Lung (tissue), 10 donors: ENCODE data around the gene RNU1-4. TPM values are rescaled to one million over a fixed set of nuclear protein-coding genes. Genes with fewer than 3 reads are reported as not detected.
"Not testable (repeated sequence)": the region's sequence is repeated elsewhere in the genome, so short reads cannot be mapped to it uniquely, and the experiment has no call there.

Source experiments
- ATAC-seq: fragments of 200-7000 bp; cut with Tn5 transposase; one replicate; pipeline ENCODE4 v1.9.1; 2020; ENCODE audit warnings: moderate number of reproducible peaks; ENCODE audit not compliant: insufficient read depth, low FRiP score
- DNase-seq, 3 donors: peaks; one replicate each; pipeline ENCODE4 v3.0.0-alpha.2; 2013 to 2017
- H3K27ac ChIP-seq, 2 donors: one replicate each; pipeline ENCODE4 v1.5.1; 2013; ENCODE audit warnings: mild to moderate bottlenecking in 2 of 2, moderate library complexity in 2 of 2, control low read depth in 1 of 2, inconsistent platforms in 1 of 2, low read depth in 1 of 2, low read length in 1 of 2
- H3K27me3 ChIP-seq, 3 donors: one replicate each; pipeline ENCODE4 v1.5.1; 2013; ENCODE audit warnings: low read length in 2 of 3; ENCODE audit not compliant: control insufficient read depth in 3 of 3, insufficient read depth in 3 of 3
- H3K36me3 ChIP-seq, 4 donors: one replicate each; pipeline ENCODE4 v1.5.1; 2013; ENCODE audit warnings: low read length in 4 of 4, mild to moderate bottlenecking in 1 of 4, moderate library complexity in 1 of 4; ENCODE audit not compliant: control insufficient read depth in 4 of 4, insufficient read depth in 4 of 4
- H3K4me1 ChIP-seq, 5 donors: one replicate each; pipeline ENCODE4 v1.5.1; 2013; ENCODE audit warnings: low read length in 5 of 5, mild to moderate bottlenecking in 2 of 5, moderate library complexity in 1 of 5; ENCODE audit not compliant: control insufficient read depth in 5 of 5, insufficient read depth in 5 of 5
- H3K4me3 ChIP-seq: one replicate; pipeline ENCODE4 v1.5.1; 2013; ENCODE audit warnings: mild to moderate bottlenecking, control low read depth, moderate library complexity
- H3K9ac ChIP-seq, 2 donors: one replicate each; pipeline ENCODE4 v1.5.1; 2013; ENCODE audit warnings: low read length in 2 of 2, control low read depth in 1 of 2; ENCODE audit not compliant: insufficient read depth in 1 of 2
- H3K9me3 ChIP-seq, 4 donors: one replicate each; pipeline ENCODE4 v1.5.1; 2013; ENCODE audit warnings: low read length in 3 of 4, mild to moderate bottlenecking in 1 of 4, moderate library complexity in 1 of 4; ENCODE audit not compliant: control insufficient read depth in 4 of 4, insufficient read depth in 3 of 4
- WGBS, 2 donors: extraction: QIAGEN DNeasy Blood & Tissue Kit; methylation state at CpG; one replicate each; pipeline ENCODE4 v1.1.7; 2013; 5-methylcytosine and 5-hydroxymethylcytosine counted together
- polyA plus RNA-seq, 2 donors: library from polyadenylated mRNA; stranded (reverse); fragments of 200-250 nt; gene quantifications; one replicate each; pipeline ENCODE4 v1.2.1, GENCODE V29; 2013
- total RNA-seq, 2 donors: library from RNA; depleted of rRNA in 1 of 2; stranded (reverse); fragments of >200 nt in 1 of 2; gene quantifications; one replicate each; pipeline ENCODE4 v1.2.1, GENCODE V29; 2014 to 2021
- donor health status: Bipolar disorder and iron deficiency.
- donor health status: healthy.
- donor health status: DM: yes; HTN: yes; CAD: no.

Gene RNU1-4
- total and polyA plus RNA-seq, 4 donors: under 0.01 to 3,134 TPM; not detected in 2

GRCh38 chr1:16777821-16778220 lies 37.5 kb downstream of the RNU1-4 start:
- not testable (repeated sequence) for H3K4me1 ChIP-seq, DNase-seq, ATAC-seq, H3K9me3 ChIP-seq, H3K4me3 ChIP-seq, H3K27me3 ChIP-seq, H3K36me3 ChIP-seq, H3K9ac ChIP-seq, H3K27ac ChIP-seq
- 92 to 94% methylated on average over 4 of the region's 4 CpGs for WGBS, 2 donors

- DNase-seq: peak in 1 of 3 donors; percentile 9
- not testable (repeated sequence) for H3K9me3 ChIP-seq
- 81 to 84% methylated on average over 5 of the region's 5 CpGs for WGBS, 2 donors
Measured at GRCh38 chr1:16779525-16779924, 39.2 kb downstream of the RNU1-4 start.

DNA sequence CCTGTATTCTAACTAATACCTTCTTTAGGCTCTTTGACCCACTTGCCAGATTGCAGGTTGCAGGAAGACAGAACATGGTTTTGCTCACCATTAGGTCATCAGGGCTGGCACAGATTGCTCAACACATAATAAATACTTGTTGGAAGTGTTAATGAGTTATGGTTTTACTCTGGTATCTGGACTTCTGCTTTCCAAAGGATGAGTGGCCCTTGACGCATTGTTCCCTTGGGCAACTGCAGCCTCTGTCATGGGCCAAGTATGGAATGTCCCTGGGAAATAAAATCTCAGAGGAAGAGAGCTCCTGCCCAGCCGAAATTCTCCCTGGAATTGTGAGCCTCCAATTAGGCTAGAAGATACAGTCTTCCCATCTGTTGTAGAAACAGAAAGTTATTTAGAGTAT lies 40.7 kb downstream of the RNU1-4 start:
- ATAC-seq: peak; percentile 76
- no CpG with 5 or more reads among the region's 2 CpGs for WGBS, 2 donors
- not testable (repeated sequence) for H3K36me3 ChIP-seq, H3K4me1 ChIP-seq, H3K27me3 ChIP-seq, H3K4me3 ChIP-seq, H3K9me3 ChIP-seq, H3K27ac ChIP-seq, H3K9ac ChIP-seq, DNase-seq

More at GRCh38 chr1:16779525-16779924, 39.2 kb downstream of the RNU1-4 start:
- not testable (repeated sequence) for H3K9ac ChIP-seq, H3K4me3 ChIP-seq, H3K27ac ChIP-seq, H3K27me3 ChIP-seq, ATAC-seq, H3K4me1 ChIP-seq, H3K36me3 ChIP-seq

DNA sequence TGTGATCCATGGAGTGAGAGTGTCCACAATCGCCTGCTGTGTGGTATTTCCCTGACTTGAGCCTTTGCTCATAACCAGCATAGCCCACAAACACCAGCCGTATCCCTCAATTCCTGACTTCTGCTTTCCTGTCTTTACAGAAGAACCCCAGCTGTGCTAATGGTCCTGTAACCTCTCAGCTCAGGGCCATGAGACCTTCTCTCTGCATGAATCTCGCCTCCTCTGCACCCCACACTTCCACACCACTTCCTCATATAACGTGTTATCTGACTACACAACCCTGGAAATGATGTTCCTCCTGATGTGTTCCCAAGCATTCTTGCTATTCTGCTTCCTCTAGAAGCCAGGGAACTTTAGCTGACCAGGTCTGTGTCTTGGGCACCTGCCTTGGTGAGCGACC lies 41.3 kb downstream of the RNU1-4 start:
- not testable (repeated sequence) for H3K4me3 ChIP-seq

DNA sequence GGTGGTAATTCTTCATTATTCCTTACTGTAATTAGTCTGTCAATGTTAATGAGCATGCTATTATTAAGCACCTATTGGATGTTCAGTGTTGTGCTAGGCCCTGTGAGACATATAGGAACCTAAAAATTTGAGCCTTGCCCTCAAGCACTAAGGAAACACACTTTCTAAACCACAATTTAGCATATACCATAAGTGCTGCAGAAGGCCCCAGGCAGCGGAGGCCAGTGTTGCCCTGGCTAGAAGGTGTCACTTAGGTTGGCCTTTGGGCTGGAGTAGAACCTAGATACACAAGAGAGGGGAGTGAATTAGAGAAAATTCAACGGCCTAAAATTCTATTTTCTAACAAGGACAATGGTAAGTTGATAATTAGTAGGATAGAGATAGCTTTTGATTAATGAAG lies 44.6 kb downstream of the RNU1-4 start:
- H3K9ac ChIP-seq, H3K9me3 ChIP-seq, H3K36me3 ChIP-seq, DNase-seq, H3K4me3 ChIP-seq, ATAC-seq, H3K27me3 ChIP-seq, H3K27ac ChIP-seq, H3K4me1 ChIP-seq: not testable (repeated sequence)
- WGBS, 2 donors: no CpG with 5 or more reads among the region's 2 CpGs

More for the DNA sequence above, 41.3 kb downstream of the RNU1-4 start:
- not testable (repeated sequence) for H3K27ac ChIP-seq, H3K9ac ChIP-seq, H3K4me1 ChIP-seq, H3K27me3 ChIP-seq, H3K36me3 ChIP-seq, H3K9me3 ChIP-seq, ATAC-seq, DNase-seq
- 18 to 50% methylated on average over 3 of the region's 5 CpGs for WGBS, 2 donors

- not testable (repeated sequence) for H3K36me3 ChIP-seq, H3K9me3 ChIP-seq, H3K4me3 ChIP-seq, ATAC-seq, H3K27ac ChIP-seq, H3K27me3 ChIP-seq, H3K9ac ChIP-seq, H3K4me1 ChIP-seq
- WGBS, 2 donors: 65 to 84% methylated on average over 4 of the region's 4 CpGs
- peak in 1 of 3 donors; percentile 11 for DNase-seq
Measured at GRCh38 chr1:16786362-16786761, 46.0 kb downstream of the RNU1-4 start.

GRCh38 chr1:16787175-16787574 lies 46.9 kb downstream of the RNU1-4 start:
- WGBS, 2 donors: 94 to 100% methylated on average over 1 to 2 of the region's 3 CpGs
- ATAC-seq, H3K9me3 ChIP-seq, H3K27me3 ChIP-seq, H3K27ac ChIP-seq, DNase-seq, H3K9ac ChIP-seq, H3K36me3 ChIP-seq, H3K4me3 ChIP-seq, H3K4me1 ChIP-seq: not testable (repeated sequence)

DNA sequence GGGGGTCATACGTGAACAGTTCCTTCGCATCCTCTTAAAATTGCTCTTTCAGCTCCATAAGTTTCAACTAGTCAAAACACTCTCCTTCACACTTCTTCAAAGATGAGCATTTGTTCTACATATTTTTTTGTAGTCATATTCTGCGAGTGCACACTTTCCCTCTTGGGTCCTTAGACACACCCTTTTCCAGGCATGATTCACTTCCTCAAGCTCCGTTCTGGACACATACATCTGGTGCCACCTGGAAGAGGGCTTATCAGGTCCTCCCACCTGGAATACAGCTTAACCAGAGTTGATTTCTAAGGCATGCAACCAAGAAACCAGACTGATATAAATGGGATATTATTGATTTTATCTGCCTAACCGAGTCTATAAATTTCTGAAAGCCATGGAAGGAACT lies 47.4 kb downstream of the RNU1-4 start:
- not testable (repeated sequence) for H3K27ac ChIP-seq, H3K4me3 ChIP-seq, H3K4me1 ChIP-seq, DNase-seq, H3K27me3 ChIP-seq, H3K9ac ChIP-seq, ATAC-seq, H3K36me3 ChIP-seq, H3K9me3 ChIP-seq
- 55 to 63% methylated on average over 3 of the region's 5 CpGs for WGBS, 2 donors
